Measurements from ENCODE around the gene ESPL1.

DNA sequence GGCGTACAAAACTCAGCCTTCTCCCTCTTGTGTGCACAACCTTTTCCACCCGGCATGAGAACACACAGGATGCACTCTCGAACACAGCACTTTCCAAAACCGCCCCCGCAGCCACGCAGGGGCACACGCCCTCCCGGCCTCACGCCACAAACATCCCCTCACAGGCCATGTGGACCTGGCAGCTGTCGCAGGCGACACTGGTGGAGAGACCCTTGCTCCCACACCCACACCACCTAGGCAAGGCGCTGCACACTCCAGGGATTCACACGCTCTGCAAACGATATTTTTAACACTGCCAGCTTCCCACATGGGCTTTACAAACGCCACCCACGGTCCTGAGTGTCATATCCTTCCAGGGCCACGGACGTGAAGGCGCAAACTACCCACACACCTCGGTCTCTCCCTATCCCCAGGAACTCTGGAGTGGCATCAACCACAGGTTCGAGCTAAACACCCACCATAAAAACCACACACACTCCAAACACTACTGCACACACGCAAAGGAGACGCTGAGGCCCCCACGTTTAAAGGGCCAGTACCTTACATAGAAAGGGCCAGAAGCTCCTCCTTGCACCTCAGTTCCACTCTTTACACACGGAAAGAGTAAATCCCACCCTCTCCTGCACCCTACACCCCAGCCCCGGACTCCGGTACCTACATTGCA, 48.7 kb upstream of the ESPL1 start:
- TF ChIP-seq POLR2A (IDR thresholded peaks at IDR 0.05) (no peak), EP300 (IDR thresholded peaks at IDR 0.05) (no peak)
- TF ChIP-seq, protein P1, sequence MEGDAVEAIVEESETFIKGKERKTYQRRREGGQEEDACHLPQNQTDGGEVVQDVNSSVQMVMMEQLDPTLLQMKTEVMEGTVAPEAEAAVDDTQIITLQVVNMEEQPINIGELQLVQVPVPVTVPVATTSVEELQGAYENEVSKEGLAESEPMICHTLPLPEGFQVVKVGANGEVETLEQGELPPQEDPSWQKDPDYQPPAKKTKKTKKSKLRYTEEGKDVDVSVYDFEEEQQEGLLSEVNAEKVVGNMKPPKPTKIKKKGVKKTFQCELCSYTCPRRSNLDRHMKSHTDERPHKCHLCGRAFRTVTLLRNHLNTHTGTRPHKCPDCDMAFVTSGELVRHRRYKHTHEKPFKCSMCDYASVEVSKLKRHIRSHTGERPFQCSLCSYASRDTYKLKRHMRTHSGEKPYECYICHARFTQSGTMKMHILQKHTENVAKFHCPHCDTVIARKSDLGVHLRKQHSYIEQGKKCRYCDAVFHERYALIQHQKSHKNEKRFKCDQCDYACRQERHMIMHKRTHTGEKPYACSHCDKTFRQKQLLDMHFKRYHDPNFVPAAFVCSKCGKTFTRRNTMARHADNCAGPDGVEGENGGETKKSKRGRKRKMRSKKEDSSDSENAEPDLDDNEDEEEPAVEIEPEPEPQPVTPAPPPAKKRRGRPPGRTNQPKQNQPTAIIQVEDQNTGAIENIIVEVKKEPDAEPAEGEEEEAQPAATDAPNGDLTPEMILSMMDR (IDR thresholded peaks at IDR 0.05): no peak

All from ovary (tissue), 3 donors.